GM12873 (cell line): ENCODE results near the gene IGSF9.

Experiments
- TF ChIP-seq, protein P1 (sequence below): IDR thresholded peaks from 2 replicates; pipeline ENCODE4 v1.5.1; 2012; ENCODE audit warnings: low read depth, mild to moderate bottlenecking, moderate library complexity, low read length, control low read depth; ENCODE audit not compliant: insufficient read depth; ENCODE audit errors: missing control alignments

IGSF9 gene, protein sequence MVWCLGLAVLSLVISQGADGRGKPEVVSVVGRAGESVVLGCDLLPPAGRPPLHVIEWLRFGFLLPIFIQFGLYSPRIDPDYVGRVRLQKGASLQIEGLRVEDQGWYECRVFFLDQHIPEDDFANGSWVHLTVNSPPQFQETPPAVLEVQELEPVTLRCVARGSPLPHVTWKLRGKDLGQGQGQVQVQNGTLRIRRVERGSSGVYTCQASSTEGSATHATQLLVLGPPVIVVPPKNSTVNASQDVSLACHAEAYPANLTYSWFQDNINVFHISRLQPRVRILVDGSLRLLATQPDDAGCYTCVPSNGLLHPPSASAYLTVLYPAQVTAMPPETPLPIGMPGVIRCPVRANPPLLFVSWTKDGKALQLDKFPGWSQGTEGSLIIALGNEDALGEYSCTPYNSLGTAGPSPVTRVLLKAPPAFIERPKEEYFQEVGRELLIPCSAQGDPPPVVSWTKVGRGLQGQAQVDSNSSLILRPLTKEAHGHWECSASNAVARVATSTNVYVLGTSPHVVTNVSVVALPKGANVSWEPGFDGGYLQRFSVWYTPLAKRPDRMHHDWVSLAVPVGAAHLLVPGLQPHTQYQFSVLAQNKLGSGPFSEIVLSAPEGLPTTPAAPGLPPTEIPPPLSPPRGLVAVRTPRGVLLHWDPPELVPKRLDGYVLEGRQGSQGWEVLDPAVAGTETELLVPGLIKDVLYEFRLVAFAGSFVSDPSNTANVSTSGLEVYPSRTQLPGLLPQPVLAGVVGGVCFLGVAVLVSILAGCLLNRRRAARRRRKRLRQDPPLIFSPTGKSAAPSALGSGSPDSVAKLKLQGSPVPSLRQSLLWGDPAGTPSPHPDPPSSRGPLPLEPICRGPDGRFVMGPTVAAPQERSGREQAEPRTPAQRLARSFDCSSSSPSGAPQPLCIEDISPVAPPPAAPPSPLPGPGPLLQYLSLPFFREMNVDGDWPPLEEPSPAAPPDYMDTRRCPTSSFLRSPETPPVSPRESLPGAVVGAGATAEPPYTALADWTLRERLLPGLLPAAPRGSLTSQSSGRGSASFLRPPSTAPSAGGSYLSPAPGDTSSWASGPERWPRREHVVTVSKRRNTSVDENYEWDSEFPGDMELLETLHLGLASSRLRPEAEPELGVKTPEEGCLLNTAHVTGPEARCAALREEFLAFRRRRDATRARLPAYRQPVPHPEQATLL

DNA sequence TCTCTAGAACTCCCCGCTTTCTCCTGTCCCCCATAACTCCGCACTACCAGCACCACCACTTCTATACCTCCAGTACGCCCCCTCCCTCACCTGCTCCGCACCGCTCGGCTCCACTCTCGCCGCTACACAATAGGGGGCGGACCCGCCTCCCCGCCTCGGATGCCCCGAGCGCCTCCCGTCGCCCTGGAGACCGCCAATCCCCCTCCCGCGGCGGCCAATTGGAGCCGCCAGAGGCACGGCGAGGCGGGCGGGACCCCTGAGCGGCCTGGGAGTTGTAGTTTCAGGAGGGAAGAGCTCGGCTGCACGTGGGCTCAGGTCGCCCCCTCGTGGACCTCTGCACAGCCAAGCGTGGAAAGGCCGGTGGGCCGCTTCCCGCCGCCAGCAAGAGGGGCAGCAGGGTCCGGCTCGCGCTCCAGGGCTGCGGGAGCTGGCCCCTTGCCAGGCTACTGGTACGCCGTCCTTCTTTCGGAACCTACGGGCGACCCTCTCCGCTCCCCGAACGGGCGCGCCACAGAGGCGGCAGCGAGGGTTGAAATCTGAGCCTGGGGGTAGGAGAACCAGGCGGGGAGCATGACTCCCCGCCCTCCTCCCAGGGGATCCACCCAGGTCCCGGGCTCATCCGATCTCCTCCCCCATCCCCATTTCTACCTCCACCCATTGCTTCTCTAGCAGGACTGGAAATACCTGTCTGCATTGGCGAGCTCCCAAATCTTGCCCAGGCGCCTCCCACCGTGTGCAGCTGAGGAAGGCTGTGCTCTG is at the start of gene IGSF9:
IGSF9 (minus strand) TSS at position 131 of the 759 bp plus-strand sequence. CDS start 2,159 bp downstream, outside the sequence.
- TF ChIP-seq, protein P1, sequence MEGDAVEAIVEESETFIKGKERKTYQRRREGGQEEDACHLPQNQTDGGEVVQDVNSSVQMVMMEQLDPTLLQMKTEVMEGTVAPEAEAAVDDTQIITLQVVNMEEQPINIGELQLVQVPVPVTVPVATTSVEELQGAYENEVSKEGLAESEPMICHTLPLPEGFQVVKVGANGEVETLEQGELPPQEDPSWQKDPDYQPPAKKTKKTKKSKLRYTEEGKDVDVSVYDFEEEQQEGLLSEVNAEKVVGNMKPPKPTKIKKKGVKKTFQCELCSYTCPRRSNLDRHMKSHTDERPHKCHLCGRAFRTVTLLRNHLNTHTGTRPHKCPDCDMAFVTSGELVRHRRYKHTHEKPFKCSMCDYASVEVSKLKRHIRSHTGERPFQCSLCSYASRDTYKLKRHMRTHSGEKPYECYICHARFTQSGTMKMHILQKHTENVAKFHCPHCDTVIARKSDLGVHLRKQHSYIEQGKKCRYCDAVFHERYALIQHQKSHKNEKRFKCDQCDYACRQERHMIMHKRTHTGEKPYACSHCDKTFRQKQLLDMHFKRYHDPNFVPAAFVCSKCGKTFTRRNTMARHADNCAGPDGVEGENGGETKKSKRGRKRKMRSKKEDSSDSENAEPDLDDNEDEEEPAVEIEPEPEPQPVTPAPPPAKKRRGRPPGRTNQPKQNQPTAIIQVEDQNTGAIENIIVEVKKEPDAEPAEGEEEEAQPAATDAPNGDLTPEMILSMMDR: peak; percentile 37

DNA sequence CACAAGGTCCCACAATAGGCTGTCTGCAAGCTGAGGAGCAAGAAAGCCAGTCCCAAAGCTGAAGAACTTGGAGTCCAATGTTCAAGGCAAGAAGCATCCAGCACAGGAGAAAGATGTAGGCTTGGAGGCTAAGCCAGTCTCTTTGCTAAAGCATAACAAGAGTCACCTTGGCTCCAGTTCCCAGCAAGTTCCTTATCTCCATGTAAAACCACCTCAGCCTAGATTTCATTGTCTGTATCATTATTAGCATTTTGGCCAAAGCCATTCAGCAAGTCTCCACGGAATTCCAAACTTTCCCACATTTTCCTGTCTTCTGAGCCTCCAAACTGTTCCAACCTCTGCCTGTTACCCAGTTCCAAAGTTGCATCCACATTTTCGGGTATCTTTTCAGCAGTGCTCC is 49.5 kb upstream of the IGSF9 start:
- TF ChIP-seq, protein P1: no peak

DNA sequence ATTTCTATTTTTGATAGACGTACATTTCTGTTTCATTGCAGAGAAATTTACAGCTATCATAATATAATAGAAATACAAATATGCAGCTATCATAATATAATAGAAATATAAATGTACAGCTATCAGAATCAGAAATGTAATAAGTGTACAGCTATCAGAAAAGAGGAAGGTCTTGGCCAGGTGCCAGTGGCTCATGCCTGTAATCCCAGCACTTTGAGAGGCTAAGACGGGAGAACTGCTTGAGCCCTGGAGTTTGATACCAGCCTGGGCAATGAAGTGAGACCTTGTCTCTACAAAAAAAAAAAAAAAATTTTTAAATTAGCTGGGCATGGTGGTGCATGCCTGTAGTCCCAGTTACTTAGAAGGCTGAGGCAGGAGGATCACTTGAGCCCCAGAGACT is 48.5 kb upstream of the IGSF9 start:
- TF ChIP-seq, protein P1: no peak

DNA sequence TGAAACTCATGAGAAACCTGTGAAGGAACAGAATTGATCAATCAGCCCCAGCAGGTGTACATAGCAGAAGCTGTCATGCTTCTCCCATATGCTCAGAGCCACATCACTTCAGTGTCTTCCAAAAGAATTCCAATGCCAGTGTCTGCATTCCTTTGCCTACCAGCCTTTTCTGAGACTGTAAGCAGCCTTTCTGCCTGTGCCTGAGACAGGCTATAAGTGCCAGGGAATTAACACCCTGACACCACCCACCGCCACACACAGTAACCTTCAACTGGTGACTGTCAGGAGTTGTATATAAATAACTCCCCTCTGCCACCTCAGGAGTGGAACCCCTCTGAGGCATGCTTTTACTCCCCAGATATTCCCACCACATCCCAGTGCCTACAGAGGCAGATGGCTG is 46.7 kb upstream of the IGSF9 start:
- TF ChIP-seq, protein P1: no peak

DNA sequence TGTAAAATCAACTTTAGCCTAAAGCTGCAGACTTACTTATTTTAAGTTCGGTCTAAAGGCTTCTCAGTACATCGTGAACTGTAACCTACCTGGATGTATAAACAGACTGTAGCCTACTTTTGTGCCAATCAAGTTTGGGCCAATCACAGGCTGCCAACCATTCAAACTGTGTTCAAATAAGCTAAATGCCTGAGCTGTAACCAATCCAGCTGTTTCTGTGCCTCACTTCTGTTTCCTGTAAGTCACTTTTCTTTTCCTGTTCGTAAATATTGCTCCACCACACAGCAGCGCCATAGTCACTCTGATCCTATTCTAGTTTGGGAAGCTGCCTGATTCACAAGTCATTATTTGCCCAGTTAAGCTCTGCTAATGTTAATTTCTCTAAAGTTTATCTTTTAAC is 46.1 kb upstream of the IGSF9 start:
- TF ChIP-seq, protein P1: no peak

DNA sequence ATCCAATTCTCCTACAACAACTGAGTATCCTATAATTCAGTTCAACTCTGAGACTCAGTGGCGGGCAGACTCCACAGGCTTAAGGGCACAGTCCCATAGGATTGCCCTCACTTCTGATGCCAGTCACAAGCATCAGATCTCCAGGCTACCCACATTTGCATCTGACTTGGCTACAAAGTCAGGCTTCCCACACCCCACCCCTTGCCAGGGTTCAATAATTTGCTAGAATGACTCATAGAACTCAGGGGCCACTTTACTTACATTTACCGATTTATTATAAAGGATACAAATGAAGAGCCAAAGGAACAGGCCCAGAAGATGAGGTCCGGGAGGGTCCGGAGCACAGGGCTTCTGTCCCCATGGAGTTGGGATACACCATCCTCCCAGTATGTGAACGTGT is 44.6 kb upstream of the IGSF9 start:
- TF ChIP-seq, protein P1: no peak

DNA sequence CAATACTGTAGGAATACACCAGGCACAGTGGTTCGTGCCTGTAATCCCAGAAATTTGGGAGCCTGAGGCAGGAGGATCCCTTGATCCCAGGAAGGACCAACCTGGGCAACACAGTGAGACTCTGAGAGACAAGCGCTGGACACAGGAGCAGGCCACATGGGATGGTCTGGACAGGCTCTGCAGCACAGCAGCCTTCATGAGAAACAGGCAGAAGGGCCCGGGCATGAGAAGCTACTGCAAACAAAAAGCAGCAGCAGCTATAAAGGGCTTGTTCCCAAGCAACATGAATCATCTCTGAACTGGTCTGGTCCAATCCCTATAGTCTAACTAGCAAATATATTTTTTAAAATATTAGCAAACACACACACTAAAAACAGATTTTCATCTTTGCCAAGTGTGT is 44.2 kb upstream of the IGSF9 start:
- TF ChIP-seq, protein P1: no peak
